ENCODE data around the gene SND1.
"Not testable (repeated sequence)": the region's sequence is repeated elsewhere in the genome, so short reads cannot be mapped to it uniquely, and the experiment has no call there.

DNA sequence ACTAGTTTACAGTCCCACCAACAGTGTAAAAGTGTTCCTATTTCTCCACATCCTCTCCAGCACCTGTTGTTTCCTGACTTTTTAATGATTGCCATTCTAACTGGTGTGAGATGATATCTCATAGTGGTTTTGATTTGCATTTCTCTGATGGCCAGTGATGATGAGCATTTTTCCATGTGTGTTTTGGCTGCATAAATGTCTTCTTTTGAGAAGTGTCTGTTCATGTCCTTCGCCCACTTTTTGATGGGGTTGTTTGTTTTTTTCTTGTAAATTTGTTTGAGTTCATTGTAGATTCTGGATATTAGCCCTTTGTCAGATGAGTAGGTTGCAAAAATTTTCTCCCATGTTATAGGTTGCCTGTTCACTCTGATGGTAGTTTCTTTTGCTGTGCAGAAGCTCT, 311.9 kb downstream of the SND1 start:
- TF ChIP-seq, protein P1, sequence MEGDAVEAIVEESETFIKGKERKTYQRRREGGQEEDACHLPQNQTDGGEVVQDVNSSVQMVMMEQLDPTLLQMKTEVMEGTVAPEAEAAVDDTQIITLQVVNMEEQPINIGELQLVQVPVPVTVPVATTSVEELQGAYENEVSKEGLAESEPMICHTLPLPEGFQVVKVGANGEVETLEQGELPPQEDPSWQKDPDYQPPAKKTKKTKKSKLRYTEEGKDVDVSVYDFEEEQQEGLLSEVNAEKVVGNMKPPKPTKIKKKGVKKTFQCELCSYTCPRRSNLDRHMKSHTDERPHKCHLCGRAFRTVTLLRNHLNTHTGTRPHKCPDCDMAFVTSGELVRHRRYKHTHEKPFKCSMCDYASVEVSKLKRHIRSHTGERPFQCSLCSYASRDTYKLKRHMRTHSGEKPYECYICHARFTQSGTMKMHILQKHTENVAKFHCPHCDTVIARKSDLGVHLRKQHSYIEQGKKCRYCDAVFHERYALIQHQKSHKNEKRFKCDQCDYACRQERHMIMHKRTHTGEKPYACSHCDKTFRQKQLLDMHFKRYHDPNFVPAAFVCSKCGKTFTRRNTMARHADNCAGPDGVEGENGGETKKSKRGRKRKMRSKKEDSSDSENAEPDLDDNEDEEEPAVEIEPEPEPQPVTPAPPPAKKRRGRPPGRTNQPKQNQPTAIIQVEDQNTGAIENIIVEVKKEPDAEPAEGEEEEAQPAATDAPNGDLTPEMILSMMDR (IDR thresholded peaks at IDR 0.05): not testable (repeated sequence)
- not testable (repeated sequence) for TF ChIP-seq POLR2AphosphoS5 (IDR thresholded peaks at IDR 0.05); EP300 (IDR thresholded peaks at IDR 0.05; ENCODE audit: low read depth)

Data from transverse colon (tissue), 4 donors.